GM19239 (cell line): ENCODE measurements around the gene SUMF1.

Source experiments
- DNase-seq: peaks from one replicate; pipeline ENCODE4 v3.0.0; 2011; ENCODE audit warnings: low spot score; ENCODE audit not compliant: insufficient read length
- FAIRE-seq: peaks from 2 replicates; lab custom pipeline; 2011; peaks lifted over from hg19 to GRCh38; lab: Jason Lieb, UNC

SUMF1 gene

DNA sequence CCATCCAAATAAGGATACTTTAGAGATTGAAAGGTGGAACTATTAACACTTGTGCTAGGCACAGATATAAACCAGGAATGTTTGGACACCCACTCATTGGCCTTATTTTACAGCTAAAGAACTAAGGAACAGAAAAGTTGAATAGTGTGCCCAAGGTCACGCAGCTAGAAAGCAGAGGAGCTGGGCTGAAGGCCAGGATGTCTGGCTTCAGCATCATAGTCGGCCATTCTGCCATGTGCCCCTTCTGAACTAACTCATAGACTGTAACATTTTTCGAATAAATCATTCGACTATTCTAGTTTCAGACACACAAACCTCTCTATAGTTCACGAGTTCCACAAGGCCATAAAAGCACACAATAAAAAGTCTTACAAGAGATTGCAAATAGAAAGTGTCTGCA, 71.1 kb downstream of the SUMF1 start:
- no peak for FAIRE-seq
- DNase-seq = no peak

DNA sequence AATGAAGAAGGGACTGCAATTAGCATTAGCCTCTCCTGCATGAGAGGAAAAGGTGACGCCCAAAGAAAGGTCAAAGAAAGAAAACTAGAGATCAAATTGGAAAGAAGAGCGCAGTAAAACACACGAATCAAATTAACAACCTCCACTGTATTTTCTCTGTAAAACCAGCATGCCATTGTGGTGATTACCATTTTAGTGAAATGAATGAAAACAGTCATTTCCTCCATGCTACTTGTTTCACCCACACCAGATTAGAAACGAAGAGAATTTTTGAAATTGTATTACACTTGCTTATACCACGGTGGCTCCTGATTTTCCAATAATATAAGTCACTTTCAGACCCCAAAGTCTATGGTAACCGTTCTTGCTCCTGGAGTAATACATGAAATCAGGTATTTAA, 71.6 kb downstream of the SUMF1 start:
- DNase-seq (no peak), FAIRE-seq (no peak)

GRCh38 chr3:4394567-4394966, 72.5 kb downstream of the SUMF1 start:
- FAIRE-seq = no peak
- no peak for DNase-seq

DNA sequence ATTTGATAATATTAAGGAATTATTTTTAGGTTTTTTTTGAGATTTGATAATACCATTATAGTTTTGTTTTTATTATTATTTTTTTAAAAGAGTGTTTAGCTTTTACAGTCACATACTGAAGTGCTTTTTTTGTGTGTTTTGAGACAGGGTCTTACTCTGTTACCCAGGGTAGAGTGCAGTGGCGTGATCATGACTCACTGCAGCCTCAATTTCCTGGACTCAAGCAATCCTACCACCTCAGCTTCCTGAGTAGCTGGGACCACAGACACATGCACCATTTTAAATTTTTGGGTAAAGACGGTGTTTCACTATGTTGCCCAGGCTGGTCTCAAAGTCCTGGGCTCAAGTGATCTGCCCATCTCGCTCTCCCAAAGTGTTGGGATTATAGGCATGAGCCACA, 73.0 kb downstream of the SUMF1 start:
- no peak for FAIRE-seq

DNA sequence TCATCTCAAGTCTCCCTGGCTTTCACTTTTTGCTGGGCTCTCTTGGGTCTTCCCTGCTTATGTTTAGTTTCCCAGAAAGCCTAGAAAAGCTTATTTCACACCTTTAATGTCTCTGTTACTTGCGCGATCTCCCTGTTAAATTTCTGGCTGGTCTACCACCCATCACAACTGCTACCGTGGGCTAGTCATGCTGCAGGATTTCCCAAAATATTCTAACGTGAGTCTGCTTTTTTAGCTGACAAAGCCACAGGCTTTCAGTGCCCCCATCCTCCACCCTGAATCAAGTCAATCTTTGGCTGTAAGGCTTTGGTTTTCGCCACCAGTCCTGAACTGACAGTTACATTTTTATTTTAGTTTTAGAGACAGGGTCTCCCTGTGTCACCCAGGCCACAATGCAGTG, 74.1 kb downstream of the SUMF1 start:
- no peak for DNase-seq
- no peak for FAIRE-seq

More for the DNA sequence above, 73.0 kb downstream of the SUMF1 start:
- DNase-seq = no peak

DNA sequence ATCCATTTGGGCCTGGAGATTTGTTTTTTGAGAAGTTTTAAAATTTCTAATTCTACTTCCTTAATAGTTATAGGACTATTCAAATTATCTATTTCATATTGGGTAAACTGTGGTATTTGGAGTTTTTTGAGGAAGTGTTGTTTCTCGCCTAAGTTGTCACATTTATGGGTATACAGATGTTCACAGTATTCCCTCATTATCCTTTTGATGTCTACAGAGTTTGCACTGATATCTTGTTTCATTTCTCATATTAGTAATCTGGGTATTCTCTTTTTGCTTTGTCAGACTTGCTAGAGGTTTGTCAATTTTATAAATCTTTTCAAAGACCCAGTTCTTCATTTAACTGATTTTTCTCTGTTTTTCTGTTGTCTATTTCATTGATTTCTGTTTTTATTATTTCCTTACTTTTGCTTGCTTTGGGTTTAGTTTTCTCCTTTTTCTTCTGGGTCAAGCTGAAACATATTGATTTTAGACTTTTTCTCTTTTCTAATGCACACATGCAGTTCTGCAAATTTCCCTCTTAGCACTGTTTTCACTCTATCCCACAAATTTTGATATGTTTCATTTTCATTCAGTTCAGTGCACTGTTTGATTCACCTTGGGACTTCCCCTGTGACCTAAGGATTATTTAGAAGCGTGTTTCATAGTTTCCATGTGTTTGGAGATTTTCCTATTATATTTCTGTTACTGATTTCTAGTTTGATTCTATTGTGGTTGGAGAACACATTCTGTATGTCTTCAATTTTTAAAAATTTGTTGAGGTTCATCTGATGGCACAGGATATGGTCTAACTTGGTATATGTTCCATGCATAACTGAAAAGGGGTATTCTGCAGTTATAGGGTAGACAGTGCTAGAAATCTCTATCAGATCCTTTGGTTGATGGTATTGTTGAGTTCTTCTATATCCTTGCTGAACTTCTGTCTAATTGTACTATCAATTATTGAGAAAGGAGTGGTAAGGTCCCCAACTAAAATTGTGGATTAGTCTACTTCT, 79.6 kb downstream of the SUMF1 start:
- FAIRE-seq (no peak), DNase-seq (no peak)

DNA sequence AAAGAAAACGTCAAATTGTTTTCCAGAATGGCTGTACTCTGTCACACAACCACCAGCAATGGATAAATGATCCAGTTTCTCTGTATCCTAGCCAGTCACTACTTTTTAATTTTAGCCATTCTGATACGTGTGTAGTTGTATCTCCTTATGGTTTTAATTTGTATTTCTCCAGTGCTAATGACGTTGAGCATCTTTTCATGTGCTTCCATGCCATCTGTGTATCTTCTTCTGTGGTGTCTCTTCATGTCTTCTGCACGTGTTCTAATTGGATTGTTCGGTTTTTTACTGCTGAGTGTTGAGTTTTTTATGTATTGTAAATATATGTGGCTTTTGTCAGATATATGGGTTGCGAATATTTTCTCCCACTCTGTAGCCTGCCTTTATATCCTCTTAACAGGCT, 81.9 kb downstream of the SUMF1 start:
- FAIRE-seq (no peak), DNase-seq (no peak)

- DNase-seq (no peak), FAIRE-seq (no peak)
Measured at GRCh38 chr3:4380013-4380412, 87.1 kb downstream of the SUMF1 start.

GRCh38 chr3:4376499-4376898, 90.6 kb downstream of the SUMF1 start:
- DNase-seq (no peak), FAIRE-seq (no peak)

DNA sequence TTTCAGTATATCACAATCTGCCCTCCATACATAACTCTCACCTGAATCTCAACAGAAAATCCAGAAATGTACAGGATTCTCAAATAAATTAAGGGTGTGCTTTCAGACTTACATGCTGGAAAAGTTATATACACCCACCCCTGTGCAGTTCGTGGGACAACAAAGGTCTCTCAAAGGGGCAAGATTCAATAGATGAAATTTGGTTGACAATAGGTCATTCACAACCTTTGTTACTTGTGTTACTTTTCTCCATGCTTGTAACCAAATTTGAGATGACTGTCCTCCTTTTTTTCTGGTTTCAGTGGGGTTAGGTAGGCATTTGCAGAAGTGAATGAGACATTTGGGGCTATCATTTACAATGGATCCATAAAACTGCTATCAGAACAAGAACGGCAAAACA, 91.2 kb downstream of the SUMF1 start:
- FAIRE-seq (no peak), DNase-seq (no peak)

- FAIRE-seq (no peak), DNase-seq (no peak)
Measured at GRCh38 chr3:4373669-4374068, 93.4 kb downstream of the SUMF1 start.

DNA sequence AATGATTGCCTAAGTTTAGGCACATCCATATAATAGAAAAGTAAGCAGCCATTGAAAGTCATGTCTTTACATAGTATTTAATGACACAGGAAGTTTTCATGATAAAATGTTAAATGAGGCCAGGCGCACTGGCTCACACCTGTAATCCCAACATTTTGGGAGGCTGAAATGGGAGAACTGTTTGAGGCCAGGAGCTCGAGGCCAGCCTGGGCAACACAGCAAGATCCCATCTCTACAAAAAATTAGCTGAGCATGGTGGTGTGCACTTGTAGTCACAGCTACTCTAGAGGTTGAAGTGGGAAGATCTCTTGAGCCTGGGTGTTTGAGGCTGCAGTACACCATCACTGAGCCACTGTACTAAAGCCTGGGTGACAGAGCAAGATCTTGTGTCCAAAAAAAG, 104.5 kb downstream of the SUMF1 start:
- DNase-seq (no peak), FAIRE-seq (no peak)

- DNase-seq (no peak), FAIRE-seq (no peak)
Measured at GRCh38 chr3:4360817-4361216, 106.3 kb downstream of the SUMF1 start.

GRCh38 chr3:4359805-4360502, 107.1 kb downstream of the SUMF1 start:
- FAIRE-seq = no peak
- no peak for DNase-seq

GRCh38 chr3:4358273-4358672, 108.8 kb downstream of the SUMF1 start:
- no peak for FAIRE-seq
- DNase-seq = no peak

DNA sequence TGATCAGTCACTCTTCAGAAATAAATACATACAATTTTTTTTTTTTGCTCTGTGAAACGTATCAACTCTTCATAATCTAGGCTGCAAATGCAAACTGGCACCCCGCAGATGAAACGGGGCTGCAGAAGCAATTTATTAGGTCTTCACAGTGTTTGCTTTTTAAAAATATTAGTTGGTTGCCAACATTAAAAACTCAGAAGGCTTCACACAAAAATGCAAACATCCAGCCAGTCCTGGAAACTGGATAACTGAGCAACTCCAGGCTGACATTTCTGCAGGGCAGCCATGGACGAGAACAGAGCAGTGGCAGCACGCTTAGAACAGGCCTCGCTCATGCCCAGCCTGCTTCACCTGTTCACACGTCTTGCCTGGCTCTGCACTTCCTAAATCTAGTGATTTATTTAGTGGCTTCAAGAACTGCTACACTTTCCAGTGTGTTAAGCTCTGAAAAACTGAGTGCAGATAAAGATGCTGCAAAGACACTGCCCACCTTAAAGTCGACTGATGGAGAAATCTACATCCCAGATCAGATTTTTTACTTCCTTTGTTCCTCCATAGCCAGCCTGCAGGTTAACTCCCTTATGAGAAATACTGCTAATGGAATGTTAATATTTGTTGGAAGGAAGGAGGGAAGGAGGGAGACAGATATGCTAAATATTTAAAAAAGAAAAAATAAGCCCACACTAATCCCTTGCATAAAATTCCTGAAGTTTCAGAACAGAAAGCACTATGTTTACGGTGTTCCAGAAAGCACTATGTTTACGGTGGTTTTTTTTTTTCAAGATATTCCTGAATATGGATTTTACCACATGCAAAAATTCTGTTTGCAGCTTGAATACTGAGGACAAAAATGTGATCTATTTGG, 110.3 kb downstream of the SUMF1 start:
- FAIRE-seq = no peak
- no peak for DNase-seq

DNA sequence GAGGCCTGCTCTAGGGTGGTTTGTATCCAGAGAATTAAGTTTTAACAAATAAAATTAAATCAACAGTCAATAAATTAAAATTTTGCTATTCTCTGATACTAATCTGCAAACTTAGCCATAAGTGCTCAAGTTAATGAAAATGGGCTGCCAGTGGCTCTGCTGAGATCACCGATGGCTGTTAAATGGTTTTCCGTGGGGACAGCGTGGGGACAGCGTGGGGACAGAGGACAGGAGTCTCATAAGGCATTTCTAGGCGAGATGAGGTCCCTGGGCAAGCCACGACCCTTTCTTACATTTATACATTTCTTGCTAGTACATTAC, 110.9 kb downstream of the SUMF1 start:
- no peak for FAIRE-seq
- no peak for DNase-seq

GRCh38 chr3:4355401-4356219, 111.5 kb downstream of the SUMF1 start:
- no peak for DNase-seq
- FAIRE-seq = no peak

- FAIRE-seq (no peak), DNase-seq (no peak)
Measured at GRCh38 chr3:4351872-4352271, 115.2 kb downstream of the SUMF1 start.
